GM18951 (cell line): Measurements from ENCODE around the gene TBX19.

Source experiments
- POLR2A ChIP-seq: IDR thresholded peaks from 4 replicates; pipeline ENCODE4 v1.6.1; 2011; ENCODE audit warnings: mild to moderate bottlenecking; ENCODE audit not compliant: insufficient read length, insufficient read depth; ENCODE audit errors: extremely low read depth
- in situ Hi-C: fragments of 300-500 bp; cut with MboI; formaldehyde crosslinking; loops from one replicate; pipeline ENCODE4 v1.12.0; 2022; ENCODE audit warnings: low sequenced_read_pairs, mixed read lengths, inconsistent platforms; ENCODE audit not compliant: unreplicated experiment

Gene TBX19

DNA sequence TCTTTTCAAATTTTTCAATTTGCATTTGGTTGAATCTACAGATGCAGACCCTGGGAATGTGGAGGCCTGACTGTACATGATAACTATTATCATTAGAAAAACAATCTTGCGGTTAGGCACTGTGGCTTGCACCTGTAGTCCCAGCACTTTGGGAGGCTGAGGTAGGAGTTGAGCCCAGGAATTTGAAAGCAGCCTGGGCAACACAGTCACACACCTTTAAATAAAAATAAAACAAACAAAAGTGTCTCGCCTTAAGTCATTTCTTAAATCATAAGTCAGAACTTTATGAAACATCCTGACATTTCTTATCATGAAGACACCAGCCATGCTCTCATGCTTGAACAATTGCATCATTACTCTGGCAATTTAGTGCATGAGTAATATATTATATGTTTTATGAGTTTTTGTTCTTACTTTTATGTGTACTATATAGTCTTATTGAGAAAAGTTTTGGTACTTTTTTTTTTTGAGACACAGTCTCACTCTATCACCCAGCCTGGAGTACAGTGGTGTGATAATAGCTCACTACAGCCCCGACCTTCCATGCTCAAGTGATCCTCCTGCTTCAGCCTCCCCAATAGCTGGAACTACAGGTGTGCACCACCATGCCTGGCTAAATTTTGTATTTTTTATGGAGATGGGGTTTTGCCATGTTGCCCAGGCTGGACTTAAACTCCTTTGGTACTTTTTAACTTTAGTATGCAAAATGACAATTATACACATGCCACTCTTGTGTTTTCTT is 7.8 kb downstream of the TBX19 start:
- in situ Hi-C loops: no loop called here
- TF ChIP-seq POLR2A: no peak

DNA sequence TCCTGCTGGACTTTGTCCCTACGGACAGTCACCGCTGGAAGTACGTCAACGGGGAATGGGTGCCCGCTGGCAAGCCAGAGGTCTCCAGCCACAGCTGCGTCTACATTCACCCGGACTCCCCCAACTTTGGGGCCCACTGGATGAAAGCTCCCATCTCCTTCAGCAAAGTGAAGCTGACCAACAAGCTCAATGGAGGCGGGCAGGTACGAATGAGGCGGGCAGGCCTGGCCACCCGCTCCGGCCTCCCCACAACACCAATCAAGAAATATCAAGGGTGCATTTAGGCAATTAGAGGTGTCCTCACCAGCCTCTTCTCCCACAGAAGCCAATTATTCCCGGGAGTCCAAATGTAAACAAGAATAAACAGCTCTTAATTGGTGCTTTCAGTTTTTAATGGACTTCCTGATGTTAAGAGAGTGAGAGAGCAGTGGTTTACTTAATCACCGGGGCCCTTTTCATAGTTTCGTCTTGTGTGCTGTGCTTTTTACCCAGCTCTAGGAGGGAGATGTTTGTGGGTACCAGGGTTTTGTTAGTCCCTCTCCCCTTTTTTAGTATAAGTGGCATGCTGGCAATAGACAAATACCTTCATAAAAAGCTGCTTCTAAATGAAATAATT is 10.7 kb downstream of the TBX19 start:
- in situ Hi-C loops: no loop called here
- no peak for TF ChIP-seq POLR2A

DNA sequence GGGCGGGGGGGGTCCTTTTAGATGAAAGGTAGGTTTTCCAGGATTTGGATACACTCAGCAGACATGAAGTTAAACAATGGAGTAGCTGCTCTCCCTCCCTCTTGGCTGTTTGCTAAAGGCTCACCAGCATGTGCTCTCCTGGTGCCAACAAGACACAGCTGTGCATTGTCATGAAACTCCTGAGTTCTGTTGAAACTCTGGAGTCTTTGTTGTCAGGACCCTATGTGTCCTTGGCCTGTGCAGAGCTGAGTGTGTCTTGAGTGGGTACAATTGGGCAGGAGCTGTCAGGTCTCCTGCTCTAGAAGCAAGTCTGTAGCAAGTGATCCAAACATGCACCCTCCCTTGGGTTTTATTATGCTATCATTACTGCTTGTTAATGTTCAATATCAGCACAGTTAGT is 12.7 kb downstream of the TBX19 start:
- in situ Hi-C loops: no loop called here
- no peak for TF ChIP-seq POLR2A

GRCh38 chr1:168295411-168296114 is 14.9 kb downstream of the TBX19 start:
- in situ Hi-C loops: no loop called here
- no peak for TF ChIP-seq POLR2A

DNA sequence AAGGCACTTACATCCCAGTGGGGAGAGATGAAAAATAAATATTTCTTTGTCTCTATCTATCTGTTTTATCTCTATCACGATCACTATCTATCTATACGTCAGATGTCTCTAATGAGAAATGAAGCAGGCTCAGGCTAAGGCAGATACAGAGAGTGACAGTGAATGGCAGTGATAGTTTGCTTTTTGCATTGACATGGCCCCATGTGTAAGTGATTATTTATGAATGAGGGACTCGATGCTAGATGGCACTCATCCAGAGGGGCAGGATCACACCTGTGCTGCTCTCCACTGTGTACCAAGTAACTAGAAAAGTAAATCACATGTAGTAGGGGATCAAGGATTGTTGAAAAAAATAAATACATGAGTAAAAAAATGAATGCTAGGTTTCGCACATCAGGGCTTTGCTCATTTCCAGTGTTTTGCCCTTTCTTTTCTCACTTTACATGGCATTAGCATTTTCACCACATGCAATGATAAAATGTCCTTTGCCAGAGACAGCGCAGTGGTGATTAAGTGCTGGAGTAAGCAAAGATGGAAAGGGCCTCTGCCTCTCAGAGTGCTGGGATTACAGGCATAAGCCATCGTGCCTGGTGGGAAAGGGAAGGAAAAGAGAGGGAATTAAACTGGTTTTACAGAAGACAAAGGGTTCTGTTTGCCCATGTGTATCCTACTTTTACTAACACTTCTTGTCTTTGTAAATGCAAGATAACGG is 16.5 kb downstream of the TBX19 start:
- no peak for TF ChIP-seq POLR2A
- in situ Hi-C loops: no loop called here

DNA sequence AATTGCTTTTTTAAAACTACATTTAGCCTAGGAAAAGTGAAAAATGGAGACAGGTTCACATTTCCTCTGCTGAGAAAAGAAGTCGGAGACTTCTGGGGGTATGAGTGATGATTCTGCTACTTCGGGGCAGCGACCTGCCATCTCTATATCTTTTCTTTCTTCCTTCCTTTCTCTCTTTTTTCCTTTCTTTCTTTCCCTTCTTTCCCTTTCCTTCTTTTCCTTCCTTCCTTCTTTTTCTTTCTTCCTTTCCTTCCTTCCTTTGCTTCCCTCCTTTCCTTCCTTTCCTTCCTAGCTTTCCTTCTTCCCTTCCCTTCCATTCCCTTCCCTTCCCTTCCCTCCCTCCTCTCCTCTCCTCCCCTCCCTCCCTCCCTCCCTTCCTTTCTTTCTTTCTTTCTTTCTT is 17.8 kb downstream of the TBX19 start:
- no peak for TF ChIP-seq POLR2A
- in situ Hi-C loops: no loop called here

GRCh38 chr1:168300626-168301025 is 19.9 kb downstream of the TBX19 start:
- no peak for TF ChIP-seq POLR2A
- in situ Hi-C loops: no loop called here

- in situ Hi-C loops: no loop called here
- no peak for TF ChIP-seq POLR2A
Measured at GRCh38 chr1:168301664-168302320, 21.1 kb downstream of the TBX19 start.

- in situ Hi-C loops: no loop called here
- TF ChIP-seq POLR2A: no peak
Measured at GRCh38 chr1:168303716-168304540, 23.3 kb downstream of the TBX19 start.

DNA sequence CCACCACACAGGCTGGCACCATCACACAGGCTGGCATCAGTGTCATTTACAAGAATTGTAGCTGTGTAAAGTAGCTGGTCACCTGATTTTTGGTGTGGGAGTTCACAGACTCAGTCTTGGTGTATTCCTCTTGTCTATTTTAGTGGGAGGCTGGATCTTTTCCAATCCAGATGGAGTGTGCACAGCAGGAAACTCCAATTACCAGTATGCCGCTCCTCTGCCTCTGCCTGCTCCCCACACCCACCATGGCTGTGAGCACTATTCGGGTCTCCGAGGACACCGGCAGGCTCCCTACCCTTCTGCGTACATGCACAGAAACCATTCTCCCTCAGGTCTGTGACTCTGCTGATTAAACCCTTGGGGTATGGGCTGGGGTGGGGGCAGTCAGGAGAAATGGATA is 24.2 kb downstream of the TBX19 start:
- in situ Hi-C loops: no loop called here
- TF ChIP-seq POLR2A: no peak

GRCh38 chr1:168312718-168313604 is 32.3 kb downstream of the TBX19 start:
- TF ChIP-seq POLR2A: no peak
- in situ Hi-C loops: no loop called here

GRCh38 chr1:168316142-168316541 is 35.5 kb downstream of the TBX19 start:
- TF ChIP-seq POLR2A: no peak
- in situ Hi-C loops: no loop called here

DNA sequence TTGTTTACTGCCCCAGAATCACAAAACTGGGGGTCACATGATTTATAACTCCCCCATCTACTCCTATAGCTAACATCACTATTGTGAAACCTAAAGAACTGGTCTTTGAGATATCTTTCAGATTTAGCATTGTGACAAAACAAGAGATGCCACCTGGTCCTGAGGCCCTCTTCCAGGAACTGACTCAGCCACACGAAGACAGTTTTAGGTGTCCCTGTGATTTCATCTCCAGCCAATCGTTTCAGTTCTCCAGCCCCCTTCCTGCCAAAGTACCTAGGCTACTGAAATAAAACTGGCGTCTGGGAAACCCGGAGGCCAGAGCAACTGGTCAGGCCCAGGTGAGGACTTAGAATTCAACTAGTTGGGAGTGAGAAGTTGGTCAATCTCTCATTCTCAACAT is 36.6 kb downstream of the TBX19 start:
- in situ Hi-C loops: no loop called here
- no peak for TF ChIP-seq POLR2A
